CD4-positive, alpha-beta T cell (primary cell): Measurements from ENCODE around the gene HES5. TPM values are rescaled to one million over a fixed set of nuclear protein-coding genes. Genes with fewer than 3 reads are reported as not detected.

Source experiments
- ATAC-seq: fragments of 200-7000 bp; cut with Tn5 transposase; one replicate; pipeline ENCODE4 v1.10.0; 2022; ENCODE audit warnings: mild to moderate bottlenecking; ENCODE audit not compliant: poor library complexity
- CTCF ChIA-PET: fragments of 350-600 bp; sonication (Branson Sonifier 250); formaldehyde crosslinking; loops from one replicate; lab custom pipeline; 2021; ENCODE audit warnings: antibody characterized with exemption, inconsistent platforms; lab: Charles Lee
- POLR2A ChIA-PET: fragments of 350-600 bp; sonication (Branson Sonifier 250); formaldehyde crosslinking; loops from one replicate; lab custom pipeline; 2021; ENCODE audit warnings: antibody characterized with exemption, inconsistent platforms; lab: Charles Lee
- DNase-seq, 14 experiments: peaks; one replicate each; pipeline ENCODE4 v3.0.0-alpha.2; 2013 to 2020; ENCODE audit warnings: mixed read lengths in 2 of 14
- H3K27ac ChIP-seq, 2 donors: one replicate each; pipeline versions ENCODE4 v1.5.1 to v1.7.0; 2013; ENCODE audit warnings: low read length in 2 of 2, low read depth in 1 of 2, mild to moderate bottlenecking in 1 of 2
- H3K27me3 ChIP-seq, 2 experiments: 1 replicate in 1 of 2; 2 replicates in 1 of 2; pipeline versions ENCODE4 v1.6.1 to v1.7.0; 2013; ENCODE audit warnings: low read length in 2 of 2, control low read depth in 1 of 2, mild to moderate bottlenecking in 1 of 2, moderate library complexity in 1 of 2; ENCODE audit not compliant: insufficient read depth in 2 of 2, control insufficient read depth in 1 of 2
- H3K36me3 ChIP-seq: one replicate; pipeline ENCODE4 v1.6.1; 2013; ENCODE audit warnings: low read length, control low read depth; ENCODE audit not compliant: insufficient read depth
- H3K4me1 ChIP-seq: one replicate; pipeline ENCODE4 v1.6.1; 2013; ENCODE audit warnings: low read length, control low read depth; ENCODE audit not compliant: insufficient read depth
- H3K4me3 ChIP-seq: one replicate; pipeline ENCODE4 v1.5.1; 2013; ENCODE audit warnings: mild to moderate bottlenecking, low read length, moderate library complexity
- H3K9me3 ChIP-seq, 2 experiments: 1 replicate in 1 of 2; 2 replicates in 1 of 2; pipeline versions ENCODE4 v1.6.1 to v1.7.0; 2013; ENCODE audit warnings: low read length in 2 of 2, mild to moderate bottlenecking in 2 of 2, control low read depth in 1 of 2, moderate library complexity in 1 of 2; ENCODE audit not compliant: control insufficient read depth in 1 of 2, insufficient read depth in 1 of 2
- H3K27ac Mint-ChIP-seq: one replicate; pipeline ENCODE4 v1.8.0; 2020; ENCODE audit warnings: mixed read lengths
- H3K27me3 Mint-ChIP-seq: one replicate; pipeline ENCODE4 v1.8.0; 2021; ENCODE audit warnings: mixed read lengths
- H3K36me3 Mint-ChIP-seq: one replicate; pipeline ENCODE4 v1.8.0; 2021; ENCODE audit warnings: low read depth, mixed read lengths
- H3K4me1 Mint-ChIP-seq: one replicate; pipeline ENCODE4 v1.8.0; 2021; ENCODE audit warnings: low read depth, mixed read lengths
- H3K4me3 Mint-ChIP-seq: one replicate; pipeline ENCODE4 v1.8.0; 2020; ENCODE audit warnings: mild to moderate bottlenecking, mixed read lengths
- H3K9me3 Mint-ChIP-seq: one replicate; pipeline ENCODE4 v1.8.0; 2020; ENCODE audit warnings: mixed read lengths
- intact Hi-C, 2 experiments: fragments of 100-400 bp; cut with DNase I in 1 of 2; cut with micrococcal nuclease in 1 of 2; formaldehyde crosslinking; loops; one replicate each; pipeline versions ENCODE4 v1.15.1 to v1.9.0; 2023 to 2025; cut with DNase I, micrococcal nuclease
- total RNA-seq, 174 experiments: library from RNA in 2 of 174; stranded (reverse) in 2 of 174; gene quantifications; one replicate each; pipeline ENCODE4 v1.2.3 and lab custom pipeline; 2021 to 2026
- TF ChIP-seq, protein P1 (sequence below): fragments of 200-600 bp; IDR thresholded peaks from one replicate; pipeline ENCODE4 v1.8.0; 2022; ENCODE audit warnings: antibody characterized with exemption, mild to moderate bottlenecking

The HES5 gene
- total RNA-seq, 2 experiments from 2014 or later: not detected

DNA sequence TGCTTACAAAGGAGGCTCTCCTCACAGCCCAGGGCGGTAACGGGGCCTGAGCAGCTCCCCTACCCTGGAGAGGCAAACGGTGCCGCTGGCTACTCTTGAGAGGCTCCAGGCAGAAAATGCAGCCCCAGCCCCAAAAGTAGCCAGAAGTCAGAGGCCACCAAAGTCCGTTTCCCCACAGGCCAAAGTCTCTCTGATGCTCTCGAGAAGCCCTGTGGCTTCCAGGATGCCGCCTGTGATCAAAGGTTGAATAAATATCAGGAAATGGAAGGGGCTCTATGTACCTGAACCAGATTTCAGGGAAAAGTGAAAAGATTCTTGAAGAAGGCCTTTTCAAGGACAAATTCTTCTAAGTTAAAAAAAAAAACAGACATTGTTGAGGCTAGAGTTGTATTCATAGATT, 7.8 kb downstream of the HES5 start:
- CTCF ChIA-PET: no interaction called here
- H3K27ac ChIP-seq: no peak overlapping the region
- no peak overlapping the region for H3K4me3 ChIP-seq
- H3K36me3 ChIP-seq: peaks cover 51% of the 10 kb centered on the region
- ATAC-seq (no peak), DNase-seq (no peak)
- H3K27ac Mint-ChIP-seq: peak overlapping the region; percentile 91
- H3K9me3 ChIP-seq: no peaks in the 10 kb centered on the region
- peaks cover 54% of the 10 kb centered on the region for H3K36me3 Mint-ChIP-seq
- peaks cover 44% of the 10 kb centered on the region for H3K4me1 ChIP-seq
- H3K9me3 Mint-ChIP-seq: no peaks in the 10 kb centered on the region
- no peaks in the 10 kb centered on the region for H3K27me3 ChIP-seq
- H3K4me3 Mint-ChIP-seq: peak overlapping the region; percentile 90
- intact Hi-C loops: loop anchor here in 1 of 2 experiments (10.0 kb wide), 2 partner anchors 123 to 1253 kb away; partner anchors contain the start of gene SMIM1
- peaks cover 4% of the 10 kb centered on the region for H3K27me3 Mint-ChIP-seq
- TF ChIP-seq, protein P1, sequence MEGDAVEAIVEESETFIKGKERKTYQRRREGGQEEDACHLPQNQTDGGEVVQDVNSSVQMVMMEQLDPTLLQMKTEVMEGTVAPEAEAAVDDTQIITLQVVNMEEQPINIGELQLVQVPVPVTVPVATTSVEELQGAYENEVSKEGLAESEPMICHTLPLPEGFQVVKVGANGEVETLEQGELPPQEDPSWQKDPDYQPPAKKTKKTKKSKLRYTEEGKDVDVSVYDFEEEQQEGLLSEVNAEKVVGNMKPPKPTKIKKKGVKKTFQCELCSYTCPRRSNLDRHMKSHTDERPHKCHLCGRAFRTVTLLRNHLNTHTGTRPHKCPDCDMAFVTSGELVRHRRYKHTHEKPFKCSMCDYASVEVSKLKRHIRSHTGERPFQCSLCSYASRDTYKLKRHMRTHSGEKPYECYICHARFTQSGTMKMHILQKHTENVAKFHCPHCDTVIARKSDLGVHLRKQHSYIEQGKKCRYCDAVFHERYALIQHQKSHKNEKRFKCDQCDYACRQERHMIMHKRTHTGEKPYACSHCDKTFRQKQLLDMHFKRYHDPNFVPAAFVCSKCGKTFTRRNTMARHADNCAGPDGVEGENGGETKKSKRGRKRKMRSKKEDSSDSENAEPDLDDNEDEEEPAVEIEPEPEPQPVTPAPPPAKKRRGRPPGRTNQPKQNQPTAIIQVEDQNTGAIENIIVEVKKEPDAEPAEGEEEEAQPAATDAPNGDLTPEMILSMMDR: no peak
- POLR2A ChIA-PET: interaction anchor here (1.2 kb wide), 1 partner anchor 25 kb away, joined by 3 read pairs; no protein-coding TSS in a partner anchor
- peaks cover 43% of the 10 kb centered on the region for H3K4me1 Mint-ChIP-seq

DNA sequence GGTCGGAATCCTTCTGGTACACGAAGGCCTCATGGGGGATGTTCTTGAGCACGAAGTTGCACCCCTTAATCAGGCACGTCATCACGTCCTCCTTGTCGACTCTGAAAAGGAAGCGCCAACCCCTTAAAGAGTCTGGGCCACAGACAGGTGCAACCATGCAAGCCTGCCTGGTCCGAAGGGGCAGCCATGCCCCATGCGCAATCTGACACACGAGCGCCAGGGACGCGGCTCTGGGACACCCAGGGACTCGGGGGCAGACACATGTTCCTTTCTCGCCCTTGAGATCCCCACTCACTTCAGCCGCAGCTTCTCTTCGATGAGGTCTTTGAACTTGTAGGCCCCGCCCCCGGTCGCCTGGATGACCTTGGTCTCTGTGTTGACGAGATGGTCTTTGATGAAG, 9.3 kb downstream of the HES5 start:
- H3K27me3 Mint-ChIP-seq: no peaks in the 10 kb centered on the region
- TF ChIP-seq, protein P1: no peak
- CTCF ChIA-PET: no interaction called here

DNA sequence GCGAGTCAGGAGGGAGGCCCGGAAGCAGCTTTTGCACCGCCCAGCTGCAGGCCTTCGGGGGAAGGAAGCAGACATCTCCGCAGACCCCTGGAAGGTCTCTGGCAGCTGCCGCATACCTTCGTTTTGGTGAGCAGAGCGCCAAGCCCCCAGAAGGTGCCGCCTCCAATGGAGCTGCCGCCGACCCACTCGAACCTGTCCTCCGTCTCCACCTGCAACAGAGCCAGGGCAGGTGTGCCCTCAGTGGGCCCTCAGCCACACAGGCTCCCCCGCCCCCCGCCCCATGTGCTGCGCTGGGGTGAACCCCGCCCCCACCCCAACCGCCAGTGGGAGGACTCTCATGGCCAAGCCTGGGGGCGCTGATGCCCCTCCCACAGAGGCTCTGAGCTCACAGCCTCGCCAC, 9.9 kb downstream of the HES5 start:
- Histone ChIP-seq H3K36me3 (peaks cover 71% of the 10 kb centered on the region), H3K4me1 (peaks cover 29% of the 10 kb centered on the region), H3K27me3 (no peaks in the 10 kb centered on the region), H3K27ac (no peak overlapping the region), H3K4me3 (no peak overlapping the region), H3K9me3 (no peaks in the 10 kb centered on the region)
- DNase-seq (no peak), ATAC-seq (no peak)
- Mint-ChIP-seq H3K4me3 (no peak overlapping the region), H3K4me1 (peaks cover 33% of the 10 kb centered on the region), H3K27ac (no peak overlapping the region), H3K27me3 (no peaks in the 10 kb centered on the region), H3K36me3 (peaks cover 70% of the 10 kb centered on the region), H3K9me3 (no peaks in the 10 kb centered on the region)
- TF ChIP-seq, protein P1: no peak
- intact Hi-C loops: loop anchor here in 1 of 2 experiments (10.0 kb wide), 2 partner anchors 125 to 1255 kb away; partner anchors contain the start of gene SMIM1
- CTCF ChIA-PET: no interaction called here
- POLR2A ChIA-PET: interaction anchor here (1.1 kb wide), 1 partner anchor 104 kb away, joined by 3 read pairs; no protein-coding TSS in a partner anchor

More for the DNA sequence above, 9.3 kb downstream of the HES5 start:
- Histone ChIP-seq H3K4me1 (peaks cover 35% of the 10 kb centered on the region), H3K4me3 (no peak overlapping the region), H3K9me3 (no peaks in the 10 kb centered on the region), H3K27ac (no peak overlapping the region), H3K27me3 (no peaks in the 10 kb centered on the region), H3K36me3 (peaks cover 65% of the 10 kb centered on the region)
- no peak for DNase-seq
- Mint-ChIP-seq H3K4me3 (no peak overlapping the region), H3K4me1 (peaks cover 36% of the 10 kb centered on the region), H3K36me3 (peaks cover 66% of the 10 kb centered on the region), H3K9me3 (no peaks in the 10 kb centered on the region), H3K27ac (no peak overlapping the region)
- POLR2A ChIA-PET: interaction anchor here (1.1 kb wide), 1 partner anchor 105 kb away, joined by 3 read pairs; no protein-coding TSS in a partner anchor
- intact Hi-C loops: loop anchor here in 1 of 2 experiments (10.0 kb wide), 2 partner anchors 124 to 1254 kb away; partner anchors contain the start of gene SMIM1
- no peak for ATAC-seq
